Activated CD8-positive, alpha-beta memory T cell treated with anti-CD3 and anti-CD28 coated beads for 48 hours (primary cell): ENCODE measurements around the gene ARRDC5.
A peak's percentile ranks its signal among the peaks of the same experiment; 100 is the strongest.
"Not testable (repeated sequence)": the region's sequence is repeated elsewhere in the genome, so short reads cannot be mapped to it uniquely, and the experiment has no call there.

ENCODE experiments used
- DNase-seq, 3 experiments: peaks; one replicate each; pipeline ENCODE4 v3.0.0-alpha.2; 2020; ENCODE audit warnings: low read depth in 2 of 3, low spot score in 2 of 3

ARRDC5 gene

GRCh38 chr19:4910594-4911281 is 8.0 kb upstream of the ARRDC5 start:
- no peak for DNase-seq

- peak; percentile 81 to 85 (median 84) for DNase-seq
Measured at GRCh38 chr19:4909897-4910593, 7.3 kb upstream of the ARRDC5 start.

GRCh38 chr19:4909156-4909896 is 6.6 kb upstream of the ARRDC5 start, which contains the start of gene UHRF1:
Gene UHRF1 (plus strand): TSS chr19:4909501. CDS start chr19:4910886, 1,385 bp downstream.
- DNase-seq = peak; percentile 66 to 69 (median 67)

- no peak for DNase-seq
Measured at GRCh38 chr19:4908781-4909155, 6.1 kb upstream of the ARRDC5 start.

- DNase-seq = no peak
Measured at GRCh38 chr19:4908360-4908759, 5.7 kb upstream of the ARRDC5 start.

GRCh38 chr19:4906963-4907362 is 4.3 kb upstream of the ARRDC5 start:
- no peak for DNase-seq

- DNase-seq = no peak
Measured at GRCh38 chr19:4904481-4904880, 1.8 kb upstream of the ARRDC5 start.

GRCh38 chr19:4900879-4901278 is 1.8 kb downstream of the ARRDC5 start:
- not testable (repeated sequence) for DNase-seq

GRCh38 chr19:4897146-4897545 is 5.5 kb downstream of the ARRDC5 start:
- no peak for DNase-seq

- no peak for DNase-seq
Measured at GRCh38 chr19:4896372-4896771, 6.3 kb downstream of the ARRDC5 start.

GRCh38 chr19:4892962-4893361 is 9.7 kb downstream of the ARRDC5 start:
- DNase-seq = not testable (repeated sequence)

- no peak for DNase-seq
Measured at GRCh38 chr19:4891066-4891465, 11.6 kb downstream of the ARRDC5 start.

- DNase-seq = no peak
Measured at GRCh38 chr19:4889034-4889815, 13.5 kb downstream of the ARRDC5 start.

GRCh38 chr19:4887803-4888202 is 14.9 kb downstream of the ARRDC5 start:
- not testable (repeated sequence) for DNase-seq

- not testable (repeated sequence) for DNase-seq
Measured at GRCh38 chr19:4884993-4885392, 17.7 kb downstream of the ARRDC5 start.

- not testable (repeated sequence) for DNase-seq
Measured at GRCh38 chr19:4882874-4883273, 19.8 kb downstream of the ARRDC5 start.

- no peak for DNase-seq
Measured at GRCh38 chr19:4879041-4879440, 23.7 kb downstream of the ARRDC5 start.

- DNase-seq = no peak
Measured at GRCh38 chr19:4878491-4878968, 24.2 kb downstream of the ARRDC5 start.

- no peak for DNase-seq
Measured at GRCh38 chr19:4877753-4878490, 24.8 kb downstream of the ARRDC5 start.

GRCh38 chr19:4873930-4874329 is 28.8 kb downstream of the ARRDC5 start:
- DNase-seq = no peak
